ENCODE results near the gene CNPPD1. TPM values are rescaled to one million over a fixed set of nuclear protein-coding genes. Genes with fewer than 3 reads are reported as not detected.

The CNPPD1 gene
- total and polyA plus RNA-seq, 2 of the 8 experiments (the other 6 are each of a cell fraction or from before 2014, with no cell fraction given) = 32.9 to 35.9 TPM

DNA sequence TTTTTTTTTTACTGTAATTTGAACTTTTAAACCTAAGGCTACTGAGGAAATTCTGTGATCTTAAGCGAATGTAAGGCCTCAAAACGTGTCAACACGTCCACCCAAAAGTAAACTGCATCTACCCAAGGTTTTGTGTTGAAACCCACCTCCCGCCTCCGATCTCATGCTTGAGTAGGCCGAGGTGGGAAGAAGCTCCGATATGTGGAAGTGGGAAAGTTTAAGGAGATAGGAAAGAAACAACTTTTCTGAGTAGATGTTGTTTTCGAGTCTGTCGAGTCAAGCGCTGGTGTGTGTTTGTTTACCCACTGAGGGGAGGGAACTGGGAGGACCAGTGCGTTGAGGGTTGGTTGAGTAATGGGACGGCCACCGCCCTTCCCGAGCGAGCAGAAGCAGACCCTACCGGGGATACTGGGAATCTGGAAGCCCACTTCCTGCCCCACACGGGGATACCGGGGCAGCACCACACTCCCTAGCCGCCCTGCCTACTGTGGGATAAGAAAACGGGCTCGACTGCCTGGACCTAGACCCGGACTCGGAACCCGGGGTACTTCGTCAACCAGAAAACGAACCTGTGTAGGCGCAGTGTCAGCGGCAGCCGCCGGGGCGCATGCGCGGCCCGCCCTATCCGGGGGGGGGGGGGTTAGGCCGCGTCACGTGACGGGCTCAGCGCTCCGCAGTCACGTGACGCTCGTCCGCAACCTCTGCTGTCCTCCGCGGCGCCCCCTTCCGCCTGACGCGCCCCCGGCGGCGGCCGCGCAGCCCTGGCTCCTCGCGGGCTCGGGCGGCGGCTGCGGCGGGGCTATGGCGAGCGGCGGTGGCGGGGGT, 1.0 kb upstream of the CNPPD1 start, which contains the start of gene RETREG2 (continued):
- TF ChIP-seq TBP (IDR thresholded peaks at IDR 0.05; ENCODE audit: low read depth, low read length) (peak; percentile 51; the same call in 1 of the 2 replicates), HDAC6 (IDR thresholded peaks at IDR 0.05; ENCODE audit: low read depth, low read length) (no peak), RAD21 (IDR thresholded peaks at IDR 0.05 in 1 of 2, conservative IDR thresholded peaks at IDR 0.05 in 1 of 2; ENCODE audit: low read depth in 2 of 2, low read length in 2 of 2) (peak in 1 of 2 experiments; percentile 36; a peak in 1 of 4 replicates), CREB1 (IDR thresholded peaks at IDR 0.05) (peak; percentile 51), BCL11A (IDR thresholded peaks at IDR 0.05; ENCODE audit: low read depth in 2 of 2, low read length in 2 of 2) (no peak), ZNF274 (IDR thresholded peaks at IDR 0.05; ENCODE audit: borderline replicate concordance, extremely low read depth, low read length) (no peak), NRF1 (IDR thresholded peaks at IDR 0.05; ENCODE audit: low read depth, low read length) (peak; percentile 83), RNF2 (IDR thresholded peaks at IDR 0.05; ENCODE audit: borderline replicate concordance, low read depth, low read length, missing control alignments, poor library complexity, severe bottlenecking) (no peak), JUND (IDR thresholded peaks at IDR 0.05; ENCODE audit: low read length) (0 out of 2 replicates have a peak, but pooled peaks have one; percentile 11)
- TF ChIP-seq, protein P1, sequence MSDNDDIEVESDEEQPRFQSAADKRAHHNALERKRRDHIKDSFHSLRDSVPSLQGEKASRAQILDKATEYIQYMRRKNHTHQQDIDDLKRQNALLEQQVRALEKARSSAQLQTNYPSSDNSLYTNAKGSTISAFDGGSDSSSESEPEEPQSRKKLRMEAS (IDR thresholded peaks at IDR 0.05) = peak; percentile 28; the same call in 1 of the 2 replicates

All from H1 (cell line).